Left hindlimb (tissue), 1 donor: ENCODE data around the gene VTI1A.

Experiments used
- DNase-seq: peaks from one replicate; pipeline ENCODE4 v3.0.0-alpha.2; 2018

The VTI1A gene

DNA sequence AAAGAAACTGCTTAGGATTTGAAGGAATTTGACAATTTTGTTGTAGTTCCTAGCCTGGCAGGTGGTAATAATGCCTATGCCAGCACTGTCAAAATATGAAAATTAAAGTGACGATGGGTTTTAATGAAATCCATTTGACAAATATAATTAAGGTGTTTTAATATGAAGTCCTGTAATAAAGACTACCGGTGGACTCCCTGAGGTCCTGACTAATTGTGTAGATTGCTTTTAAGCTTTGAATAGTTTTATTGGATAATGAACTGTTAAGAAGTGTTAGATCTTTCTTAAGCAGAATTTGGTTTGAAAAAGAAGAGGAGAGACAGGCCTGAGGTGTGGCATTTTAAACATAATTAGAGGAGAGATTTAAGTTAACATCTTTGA is 197.2 kb downstream of the VTI1A start:
- no peak for DNase-seq

DNA sequence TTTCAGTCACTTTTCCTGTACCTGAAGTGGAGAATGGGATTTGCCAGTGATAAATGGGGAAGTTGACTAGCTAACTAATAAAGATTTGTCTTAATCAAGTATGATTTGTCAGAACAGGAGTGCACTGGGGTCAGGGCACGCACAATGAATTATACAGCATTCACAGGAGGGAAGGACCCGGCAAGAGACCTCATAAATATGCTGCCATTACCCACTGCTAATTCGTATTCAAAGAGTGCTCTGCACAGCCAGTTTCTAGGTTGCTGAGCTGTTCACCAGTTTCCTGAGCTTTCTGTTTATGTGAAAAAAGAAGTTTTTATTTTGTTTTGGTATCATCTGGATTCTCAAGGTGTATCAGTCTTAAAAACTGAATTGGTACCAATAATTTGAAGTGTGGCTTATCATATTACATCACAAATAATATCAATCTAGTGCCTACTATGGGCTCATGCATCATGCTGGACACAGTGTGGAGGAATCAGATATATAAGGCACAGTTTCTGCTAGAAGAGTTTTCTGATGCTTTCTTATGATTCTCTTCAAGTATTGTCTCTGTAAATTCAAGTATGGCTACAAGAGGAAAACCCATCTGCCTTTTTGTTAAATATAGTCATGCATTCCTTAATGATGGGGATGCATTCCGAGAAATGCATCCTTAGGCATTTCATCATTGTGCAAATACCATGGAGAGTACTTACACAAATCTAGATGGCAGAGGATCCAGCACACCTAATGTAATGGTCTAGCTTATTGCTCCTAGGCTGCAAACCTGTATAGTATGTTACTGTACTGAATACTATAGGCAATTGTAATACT is 202.2 kb downstream of the VTI1A start:
- DNase-seq: no peak

DNA sequence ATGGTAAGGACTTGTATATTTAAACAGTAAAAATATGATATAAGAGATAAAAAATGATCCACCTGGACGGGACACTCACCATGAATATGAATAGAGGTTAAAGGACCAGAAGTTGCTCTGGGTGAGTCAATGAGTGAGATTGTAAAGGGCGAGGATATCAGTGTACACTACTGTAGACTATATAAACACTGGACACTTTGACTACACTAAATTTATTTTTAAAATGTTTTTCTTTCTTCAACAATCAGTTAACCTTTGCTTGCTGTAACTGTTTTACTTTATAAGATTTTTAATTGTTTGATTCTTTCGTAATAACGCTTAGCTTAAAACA is 202.8 kb downstream of the VTI1A start:
- no peak for DNase-seq

DNA sequence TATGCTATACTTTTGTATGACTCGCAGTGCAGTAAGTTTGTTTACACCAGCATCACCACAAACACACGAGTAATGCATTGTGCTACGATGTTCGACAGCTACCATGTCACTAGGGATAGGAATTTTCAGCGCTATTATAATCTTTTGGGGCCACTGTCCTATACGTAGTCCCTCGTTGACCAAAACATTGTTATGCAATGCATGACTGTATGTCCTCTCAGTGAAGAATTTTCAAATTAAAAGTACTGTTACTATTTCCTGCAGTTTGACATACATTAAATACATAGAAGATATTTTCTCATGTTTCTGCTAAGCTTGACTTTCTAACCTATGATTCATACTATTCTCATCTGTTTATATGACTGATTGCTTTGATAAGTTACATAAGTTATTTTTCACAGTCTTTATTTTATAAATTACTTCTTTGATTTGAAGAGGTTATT is 203.6 kb downstream of the VTI1A start:
- no peak for DNase-seq

DNA sequence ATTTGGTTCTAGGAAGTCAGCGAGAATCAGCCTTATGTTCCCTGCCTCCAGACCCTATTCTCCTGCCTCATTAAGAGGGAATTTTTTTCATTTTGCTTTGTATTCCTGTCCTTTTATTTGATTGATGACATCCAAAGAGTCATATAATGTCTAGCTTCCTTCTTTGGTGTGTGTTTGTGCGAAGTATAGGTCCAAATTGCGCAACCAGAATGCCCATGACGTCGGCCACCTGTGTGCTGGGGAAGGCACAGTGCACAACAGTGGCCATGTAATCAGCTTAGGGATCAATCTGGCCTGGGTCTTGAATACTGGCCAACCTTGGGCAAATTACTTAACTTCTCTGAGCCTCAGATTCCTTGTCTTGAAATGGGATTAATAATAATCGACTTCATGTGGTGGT is 206.2 kb downstream of the VTI1A start:
- DNase-seq: no peak

DNA sequence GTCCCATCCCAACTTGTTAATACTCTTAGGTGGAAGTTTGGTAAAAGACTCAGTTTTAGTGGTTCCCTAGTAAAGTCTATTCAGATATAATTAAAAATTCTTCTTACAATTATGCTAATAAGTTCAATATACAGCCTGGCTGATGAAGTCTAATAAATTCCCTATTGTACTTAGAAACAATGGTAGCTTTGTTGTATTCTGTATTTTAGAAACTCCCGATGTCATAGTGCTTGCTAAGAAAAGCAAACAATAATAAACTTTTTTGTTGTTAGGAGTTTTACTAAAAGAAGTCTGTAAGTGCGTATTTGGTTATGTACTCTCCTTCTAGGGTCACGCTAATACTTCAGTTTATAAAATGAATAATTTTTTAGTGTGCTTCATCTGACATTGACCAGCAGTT is 206.8 kb downstream of the VTI1A start:
- DNase-seq: no peak

DNA sequence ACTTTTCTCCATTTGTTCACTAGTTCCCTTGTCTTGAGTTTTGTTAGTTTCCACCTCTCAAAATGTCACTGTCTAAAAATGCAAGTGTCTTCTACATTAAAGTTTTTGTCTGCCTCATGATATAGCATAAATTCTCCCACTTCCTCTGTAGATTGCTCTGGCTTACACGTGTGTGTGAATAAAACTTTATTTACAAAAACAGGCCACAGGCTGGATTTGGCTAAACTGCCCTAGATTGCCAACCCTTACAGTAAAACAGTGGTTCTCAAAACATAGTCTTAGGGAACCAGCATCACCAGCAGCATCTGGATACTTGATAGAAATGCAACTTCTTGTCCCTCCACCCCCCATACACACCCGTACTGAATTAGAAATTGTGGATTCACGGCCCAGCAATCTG is 207.8 kb downstream of the VTI1A start:
- DNase-seq: no peak

DNA sequence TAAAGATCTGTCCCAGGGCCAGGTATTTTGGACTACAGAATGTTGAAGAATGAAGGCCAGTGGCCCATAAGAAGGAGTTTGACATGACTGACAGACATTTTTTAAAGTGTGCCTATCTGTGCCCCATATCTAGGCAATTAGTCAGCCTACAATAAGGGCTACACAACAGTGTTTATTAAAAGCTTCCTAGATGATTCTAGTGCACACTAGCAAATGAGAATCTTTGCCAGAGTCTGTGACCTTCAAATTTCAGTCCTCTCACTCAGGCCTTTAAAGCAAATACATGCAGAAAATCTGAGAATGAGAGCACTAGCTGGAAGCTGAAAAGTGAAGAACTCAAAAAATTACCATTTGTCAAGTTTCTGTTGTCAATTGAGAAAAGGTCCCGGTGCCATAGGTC is 208.7 kb downstream of the VTI1A start:
- DNase-seq: no peak

DNA sequence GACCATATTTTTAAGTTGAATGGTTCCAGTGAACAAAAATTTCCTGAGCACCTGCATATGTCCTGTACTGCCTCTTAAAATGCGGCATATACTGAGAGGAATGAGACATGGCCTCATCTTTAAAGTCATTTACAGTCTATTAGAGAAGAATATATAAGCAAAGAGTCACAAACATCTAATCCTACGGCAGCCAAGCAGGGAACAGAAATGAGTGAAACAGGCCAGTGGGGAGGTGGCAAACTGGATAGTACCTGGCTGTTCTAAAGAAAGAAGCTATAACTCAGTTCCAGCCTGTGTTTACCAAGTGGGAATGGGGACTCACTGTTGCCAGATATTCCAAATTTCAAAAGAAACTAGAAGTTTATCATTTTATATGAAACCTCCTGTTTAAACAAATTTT is 211.4 kb downstream of the VTI1A start:
- DNase-seq: no peak

DNA sequence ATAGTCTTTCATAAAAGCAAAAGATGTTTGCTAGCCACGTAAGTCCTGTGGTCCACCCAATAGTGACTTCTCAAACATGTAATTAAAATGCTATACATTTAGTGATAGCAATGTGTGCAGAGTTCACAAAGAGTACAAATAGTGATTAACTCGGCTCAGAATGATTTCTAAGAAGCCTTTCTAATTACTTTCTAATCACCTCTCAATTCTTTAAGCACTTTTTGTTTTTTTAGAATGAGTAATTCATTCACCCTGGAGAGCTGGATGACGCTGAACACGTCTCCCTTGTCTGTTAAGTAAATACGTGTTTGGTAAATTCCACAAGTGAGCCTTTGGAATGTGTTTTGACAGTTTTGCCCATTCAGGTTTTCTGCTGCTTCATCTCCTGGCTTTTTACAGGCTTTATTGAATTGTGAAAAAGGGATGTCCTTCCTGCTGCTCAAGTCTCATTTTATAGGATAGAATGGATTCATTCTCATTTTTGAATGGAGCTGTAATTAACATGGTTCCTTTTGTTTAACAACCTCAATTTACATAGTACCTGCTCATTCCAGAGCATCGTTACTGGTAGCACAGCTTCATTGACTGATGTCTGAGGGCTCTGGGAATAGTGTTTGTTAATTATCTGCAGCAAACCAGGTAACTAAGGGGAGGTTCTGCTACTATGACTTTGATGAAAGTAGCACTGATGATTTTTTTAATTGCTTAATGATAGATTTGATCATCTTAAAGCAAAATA is 212.1 kb downstream of the VTI1A start:
- no peak for DNase-seq

DNA sequence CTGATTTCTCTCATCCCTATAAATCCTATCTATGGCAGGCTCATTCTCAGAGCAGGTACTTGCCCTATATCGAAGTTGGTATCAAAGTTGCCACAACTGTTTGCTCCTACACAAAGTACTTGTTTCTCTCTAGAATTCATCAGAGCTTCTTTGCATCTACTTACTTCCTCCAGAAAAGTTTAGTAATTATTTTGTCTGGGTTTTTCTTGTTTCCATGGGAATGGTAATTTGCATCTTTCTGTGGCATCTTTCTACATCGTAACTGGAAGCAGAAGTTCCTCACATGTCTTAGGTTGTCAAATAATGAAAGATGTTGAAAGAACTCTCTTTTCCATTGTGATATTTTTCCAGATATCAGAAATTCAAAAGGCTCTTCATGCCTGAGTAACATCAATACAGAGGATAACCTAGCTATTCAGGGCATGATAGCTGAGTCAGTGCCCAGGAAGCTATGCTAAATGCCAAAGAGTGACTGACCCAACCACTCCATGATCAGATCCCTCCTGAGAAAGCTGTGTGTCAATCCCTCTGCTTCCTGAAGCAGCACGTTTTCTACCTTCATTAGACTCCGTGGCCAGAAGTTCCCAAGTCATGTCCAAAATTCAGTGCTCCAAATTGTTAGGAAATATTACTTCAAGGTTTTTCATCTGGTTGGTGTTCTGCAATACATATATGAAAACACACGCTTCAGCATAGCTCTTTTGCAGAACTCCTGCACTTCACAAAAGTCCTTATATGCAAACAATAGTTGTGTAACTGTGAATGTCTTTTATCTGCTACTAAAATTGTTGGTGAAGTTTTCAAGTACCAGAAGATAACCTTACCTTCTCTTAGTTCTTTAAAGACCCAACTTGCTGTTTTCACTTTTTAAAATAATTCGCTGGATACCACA is 216.5 kb downstream of the VTI1A start:
- DNase-seq: no peak

DNA sequence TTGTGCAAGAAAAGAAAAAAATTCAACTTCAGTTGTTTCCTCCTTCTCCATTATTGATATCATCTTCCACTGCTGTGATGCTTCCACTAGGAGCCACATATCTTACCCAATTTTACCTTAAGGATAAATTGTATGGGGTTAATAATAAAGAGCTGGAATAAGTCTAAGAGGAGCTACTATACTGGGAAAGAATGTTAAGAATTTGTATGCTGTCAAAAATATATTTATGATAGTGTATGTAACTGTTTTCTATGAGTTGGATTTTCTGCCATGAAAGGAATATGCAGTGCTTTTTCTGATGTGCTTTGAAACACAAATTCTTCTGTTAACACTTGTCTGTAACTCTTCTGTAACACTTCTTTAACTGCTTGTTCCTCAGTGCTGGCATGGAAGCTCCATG is 219.1 kb downstream of the VTI1A start:
- no peak for DNase-seq

DNA sequence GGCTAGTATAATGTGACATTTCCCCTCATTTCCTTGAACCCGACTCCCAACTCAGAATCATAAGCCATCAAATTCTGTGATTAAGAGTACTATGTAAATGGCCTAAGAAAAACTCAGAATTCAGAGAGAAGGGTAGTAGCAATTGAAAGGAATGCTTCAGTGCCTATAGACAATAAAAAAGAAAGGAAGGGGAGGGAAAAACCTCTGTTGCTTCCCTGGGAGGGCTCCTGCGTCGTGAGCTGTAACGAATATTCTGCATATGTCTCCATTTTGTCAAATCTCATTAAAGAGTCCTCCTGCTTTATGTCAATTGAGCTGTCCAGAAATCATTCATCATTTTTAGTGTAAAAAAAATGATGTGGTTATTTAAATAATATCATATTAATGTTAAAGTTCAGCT is 223.0 kb downstream of the VTI1A start:
- no peak for DNase-seq

DNA sequence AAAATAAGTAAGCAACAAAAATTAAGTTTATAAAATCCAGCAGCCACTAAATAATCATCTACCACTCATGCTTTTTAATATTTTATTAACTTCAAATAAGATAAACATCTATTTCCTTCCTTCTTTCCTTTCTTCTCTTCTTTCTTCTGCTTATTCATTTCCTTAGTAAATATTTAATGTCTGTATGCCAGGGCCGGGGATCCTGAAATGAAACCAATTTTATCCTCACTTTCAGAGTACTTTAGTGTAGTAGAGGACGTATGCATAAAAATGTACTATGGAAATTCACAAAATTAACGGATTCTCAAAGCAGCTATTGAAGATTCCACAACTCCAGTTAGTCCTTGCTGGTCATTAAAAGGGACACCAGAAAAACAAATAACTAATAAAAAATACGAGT is 224.7 kb downstream of the VTI1A start:
- DNase-seq: no peak

DNA sequence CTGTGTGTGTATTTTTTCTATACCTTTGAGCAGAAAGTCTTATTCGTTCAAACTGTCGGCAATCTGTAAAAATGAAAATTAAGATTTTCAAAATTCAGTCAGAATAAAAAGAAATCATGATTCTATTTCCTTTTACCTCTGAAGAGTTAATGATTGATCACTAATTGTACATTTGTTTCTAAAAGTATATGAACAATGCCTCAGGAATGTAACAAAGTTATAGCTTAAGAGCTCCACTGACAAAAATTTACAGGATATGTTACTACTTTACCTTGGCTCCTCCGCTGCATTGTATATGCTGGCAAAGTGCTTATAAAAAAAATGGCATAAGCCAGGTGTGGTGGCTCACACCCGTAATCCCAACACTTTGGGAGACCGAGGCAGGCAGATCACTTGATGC is 225.7 kb downstream of the VTI1A start:
- no peak for DNase-seq

DNA sequence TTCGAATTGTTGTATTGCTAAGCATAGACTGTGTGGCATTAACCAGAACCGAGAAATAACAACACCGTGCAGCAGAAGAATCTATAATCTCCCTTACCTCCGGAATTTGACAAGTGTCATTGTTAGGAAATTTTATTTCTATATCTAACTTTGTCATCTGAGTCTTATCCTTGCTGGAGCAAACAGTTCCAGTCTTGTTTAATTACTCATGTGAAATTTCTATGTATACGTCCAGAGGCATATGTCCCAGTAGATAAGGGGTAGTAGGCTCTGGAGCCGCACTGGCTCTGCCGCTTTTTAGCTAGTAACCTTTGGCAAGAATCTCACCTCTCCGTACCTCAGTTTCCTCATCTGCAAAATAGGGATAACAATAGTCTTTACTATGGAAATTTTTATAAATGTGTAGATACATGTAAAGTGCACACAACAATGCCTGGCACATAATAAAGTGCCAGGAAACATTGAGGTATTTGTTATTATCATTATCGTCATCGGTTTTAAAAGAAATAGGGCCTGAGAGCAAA is 228.6 kb downstream of the VTI1A start:
- DNase-seq: no peak

DNA sequence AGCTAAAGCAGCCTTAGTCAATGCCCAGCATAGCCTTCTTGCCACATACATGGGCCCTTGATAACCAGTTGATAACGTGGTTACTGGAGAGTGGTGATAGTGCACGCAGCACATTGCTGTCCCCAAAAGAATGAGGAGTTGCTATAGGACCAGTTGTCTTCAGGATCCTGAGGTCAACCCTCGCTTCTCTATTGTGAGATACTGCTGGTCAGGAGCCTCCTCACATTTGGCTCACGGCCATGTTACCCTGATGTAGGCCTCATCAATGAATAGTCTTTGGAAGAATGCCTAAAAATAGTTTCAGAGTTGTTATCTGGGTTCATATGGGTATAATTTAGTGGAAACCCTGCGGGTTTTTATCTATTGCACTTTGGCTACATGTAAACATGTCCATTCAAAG is 230.7 kb downstream of the VTI1A start:
- no peak for DNase-seq

DNA sequence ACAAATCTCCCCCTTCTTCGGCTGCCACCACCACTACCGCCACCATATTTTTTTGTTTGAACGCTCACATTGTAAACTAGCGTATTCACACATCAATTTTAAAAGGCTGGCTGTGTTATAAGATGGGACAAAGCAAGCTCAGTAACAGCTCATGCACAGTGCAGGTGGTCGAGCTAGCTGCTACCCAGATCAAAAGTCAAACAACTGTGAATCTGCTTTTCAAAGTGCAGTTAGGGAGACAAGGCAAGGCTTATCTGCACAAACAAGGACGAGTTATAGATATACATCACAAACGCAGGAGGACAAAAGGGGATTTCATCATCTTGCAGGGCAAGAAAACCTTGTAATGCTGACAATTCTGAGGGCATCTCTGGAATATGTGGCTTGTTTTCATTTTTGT is 231.6 kb downstream of the VTI1A start:
- DNase-seq: no peak

DNA sequence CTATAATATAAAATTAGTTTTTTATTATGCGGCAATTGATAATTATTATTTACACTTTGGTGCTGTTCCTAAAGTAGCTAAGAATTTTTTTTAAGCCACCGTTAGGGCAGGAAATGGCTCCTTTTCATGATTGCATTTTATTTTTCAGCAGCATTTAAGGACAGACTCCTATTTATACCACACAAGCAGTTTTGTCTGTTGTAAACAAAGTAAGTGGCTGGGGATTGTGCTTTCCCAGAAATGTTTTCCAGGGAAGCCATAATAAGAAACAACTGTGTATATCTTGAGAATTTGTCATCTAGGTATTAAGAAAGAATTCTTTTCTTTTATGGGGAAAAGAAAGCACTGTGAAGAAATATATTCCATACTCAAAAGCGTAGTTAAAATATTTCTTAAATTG is 232.0 kb downstream of the VTI1A start:
- no peak for DNase-seq

DNA sequence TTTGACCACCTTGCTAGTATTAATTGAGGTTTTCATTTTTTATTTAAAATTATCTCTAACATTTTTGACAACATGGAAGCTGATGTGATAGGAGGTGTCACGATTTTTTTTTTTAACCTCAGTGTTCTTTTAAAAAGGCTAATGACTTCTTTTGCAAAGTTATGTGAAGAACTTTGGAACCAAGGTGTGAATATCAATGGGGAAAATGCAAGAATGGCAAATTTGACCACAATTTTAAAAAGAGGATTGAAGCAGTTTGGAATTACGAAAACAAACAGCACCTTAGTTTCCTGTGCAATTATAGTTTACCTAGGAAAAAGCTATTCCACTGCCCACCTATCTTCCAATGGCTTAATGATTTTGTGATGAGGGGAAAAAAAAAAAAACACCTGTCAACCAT is 232.4 kb downstream of the VTI1A start:
- DNase-seq: no peak

DNA sequence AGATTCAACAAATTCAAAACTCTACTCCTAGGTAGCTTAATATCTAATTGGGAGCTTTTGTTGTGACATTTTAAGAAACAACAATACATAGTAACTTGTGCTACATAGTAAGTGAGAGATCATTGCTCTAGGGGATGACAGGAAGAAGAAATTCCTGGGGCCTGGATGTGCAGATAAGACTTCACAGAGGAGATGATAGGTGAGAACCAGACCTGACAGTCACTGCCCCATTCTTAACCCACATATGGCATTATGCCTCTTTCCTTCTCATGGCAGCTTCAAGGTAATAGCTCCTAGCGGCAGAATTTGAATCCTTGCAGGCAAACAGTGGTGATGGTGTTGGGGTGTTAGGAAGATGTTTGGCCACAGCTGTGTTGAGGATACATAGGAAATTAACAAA is 233.6 kb downstream of the VTI1A start:
- DNase-seq: no peak

DNA sequence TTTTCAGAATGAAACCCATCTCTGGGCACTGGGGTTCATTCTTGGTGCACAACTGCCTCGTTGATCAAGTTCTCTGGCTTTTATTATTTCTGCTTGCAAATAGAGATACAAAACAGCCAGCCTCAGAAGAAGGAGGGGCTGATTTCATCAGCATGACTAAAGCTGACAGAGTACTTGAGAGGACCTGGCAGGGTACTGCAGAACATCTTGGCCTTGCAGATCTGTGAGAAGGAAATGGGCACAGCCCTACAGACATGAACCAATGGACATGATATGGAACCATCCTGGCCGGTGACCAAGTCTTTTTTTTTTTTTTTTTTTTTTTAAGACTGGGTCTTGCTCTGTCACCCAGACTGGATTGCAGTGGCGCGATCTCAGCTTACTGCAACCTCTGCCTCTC is 240.6 kb downstream of the VTI1A start:
- DNase-seq: no peak

DNA sequence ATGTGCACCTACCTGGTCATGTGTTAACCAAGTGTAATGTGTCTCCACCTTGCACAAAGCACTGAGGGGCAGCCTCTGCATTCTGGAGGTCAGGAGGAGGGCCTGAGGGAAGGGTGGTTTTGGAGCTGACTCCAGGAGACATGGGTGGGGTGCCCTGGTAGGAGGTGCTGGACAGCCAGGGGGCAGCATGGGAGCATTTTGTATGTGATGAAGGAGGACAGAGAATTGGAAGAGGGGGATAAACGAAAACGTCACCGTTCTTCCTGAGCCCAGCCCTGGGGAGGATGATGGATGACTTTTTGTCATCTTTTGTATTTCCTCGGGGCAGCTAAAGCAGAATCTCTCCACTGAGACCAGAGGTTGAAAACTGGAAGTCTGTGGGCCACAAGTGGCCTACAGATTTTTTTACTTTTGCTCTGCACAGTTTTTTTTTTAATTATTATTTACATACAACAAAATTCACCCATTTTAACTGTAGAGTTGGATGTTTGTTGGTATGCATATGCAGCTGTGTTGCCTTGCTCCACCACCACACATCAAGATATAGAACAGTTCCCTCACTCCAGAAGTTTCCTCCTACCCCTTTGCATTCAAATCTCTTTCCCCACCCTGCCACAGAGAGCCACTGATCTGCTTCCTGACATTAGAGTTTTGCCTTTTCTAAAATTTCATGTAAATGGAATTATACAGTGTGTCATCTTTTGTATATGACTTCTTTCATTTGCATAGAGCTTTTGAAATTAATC is 242.5 kb downstream of the VTI1A start:
- DNase-seq: no peak
